GM23248 (cell line): ENCODE data around the gene CTSW.

Experiments used
- EZH2 ChIP-seq: fragments of 200-600 bp; sonication (generic); IDR thresholded peaks from 2 replicates; pipeline ENCODE4 v1.6.1; 2018; ENCODE audit warnings: antibody characterized with exemption, mild to moderate bottlenecking; ENCODE audit not compliant: insufficient read depth, poor library complexity, severe bottlenecking
- EZH2phosphoT487 ChIP-seq: fragments of 200-600 bp; sonication (generic); IDR thresholded peaks from 2 replicates; pipeline ENCODE4 v1.6.1; 2018; ENCODE audit warnings: antibody characterized with exemption, moderate library complexity, mild to moderate bottlenecking, low read depth; ENCODE audit not compliant: insufficient read depth

GRCh38 chr11:65851811-65852507 is 27.7 kb upstream of the CTSW start:
- TF ChIP-seq EZH2phosphoT487, result no peak
- TF ChIP-seq EZH2, result no peak
